IPS-18c (cell line): ENCODE data around the gene C22orf15.

ENCODE experiments used
- H3K4me3 ChIP-seq: 2 replicates; pipeline ENCODE4 v1.7.0; 2013; ENCODE audit warnings: low read depth, mild to moderate bottlenecking, low read length, moderate library complexity; ENCODE audit not compliant: insufficient read depth
- H3K9me3 ChIP-seq: one replicate; pipeline ENCODE4 v1.6.1; 2013; ENCODE audit warnings: mild to moderate bottlenecking, low read length, moderate library complexity; ENCODE audit not compliant: control insufficient read depth, insufficient read depth

The C22orf15 gene

DNA sequence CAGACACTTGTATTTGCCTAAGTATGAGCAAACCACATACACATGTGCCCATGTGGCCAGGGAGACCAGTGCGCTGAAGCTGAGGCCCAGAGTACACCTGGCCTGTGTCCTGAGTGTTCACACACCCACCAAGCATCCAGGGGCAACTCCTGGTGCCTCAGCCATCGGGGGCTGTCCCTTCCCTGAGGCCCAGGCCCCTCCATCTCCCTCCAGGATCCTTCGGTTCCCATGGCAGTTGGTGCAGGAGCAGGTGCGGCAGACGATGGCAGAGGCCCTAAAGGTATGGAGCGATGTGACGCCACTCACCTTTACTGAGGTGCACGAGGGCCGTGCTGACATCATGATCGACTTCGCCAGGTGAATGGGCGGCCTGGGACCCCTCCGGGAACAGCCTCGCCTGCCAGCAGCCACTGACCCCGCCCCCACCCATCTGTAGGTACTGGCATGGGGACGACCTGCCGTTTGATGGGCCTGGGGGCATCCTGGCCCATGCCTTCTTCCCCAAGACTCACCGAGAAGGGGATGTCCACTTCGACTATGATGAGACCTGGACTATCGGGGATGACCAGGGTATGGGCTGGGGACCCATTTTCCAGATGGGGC lies 17.5 kb downstream of the C22orf15 start:
- Histone ChIP-seq H3K9me3 (no peaks in the 10 kb centered on the region), H3K4me3 (no peak overlapping the region)

- H3K9me3 ChIP-seq = no peaks in the 10 kb centered on the region
- no peak overlapping the region for H3K4me3 ChIP-seq
Observed at GRCh38 chr22:23781065-23781464, 18.3 kb downstream of the C22orf15 start.

GRCh38 chr22:23781511-23782183 lies 18.9 kb downstream of the C22orf15 start:
- Histone ChIP-seq H3K4me3 (no peak overlapping the region), H3K9me3 (no peaks in the 10 kb centered on the region)

GRCh38 chr22:23782252-23782651 lies 19.5 kb downstream of the C22orf15 start:
- Histone ChIP-seq H3K9me3 (no peaks in the 10 kb centered on the region), H3K4me3 (no peak overlapping the region)

DNA sequence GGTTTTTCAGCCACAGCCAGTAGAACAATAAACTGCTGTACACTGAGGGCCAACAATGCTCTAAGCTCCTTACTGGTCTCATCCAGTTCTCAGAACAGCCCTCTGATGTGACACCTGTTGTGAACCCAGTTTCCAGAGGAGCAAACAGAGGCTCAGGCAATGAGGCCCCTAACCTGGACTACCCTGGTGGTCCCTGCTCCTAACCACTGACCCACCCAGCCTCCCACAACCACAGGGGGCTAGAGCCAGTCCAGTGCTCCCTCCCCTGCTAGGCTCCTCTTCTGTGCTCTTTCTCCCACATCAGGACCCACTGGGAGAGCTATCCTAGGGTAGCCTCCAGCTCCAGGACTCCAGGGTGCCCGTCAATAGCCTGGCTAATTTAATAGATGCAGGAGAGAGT lies 19.9 kb downstream of the C22orf15 start:
- H3K4me3 ChIP-seq = no peak overlapping the region
- no peaks in the 10 kb centered on the region for H3K9me3 ChIP-seq

GRCh38 chr22:23783265-23784150 lies 20.7 kb downstream of the C22orf15 start:
- H3K4me3 ChIP-seq = no peak overlapping the region
- H3K9me3 ChIP-seq = no peaks in the 10 kb centered on the region

DNA sequence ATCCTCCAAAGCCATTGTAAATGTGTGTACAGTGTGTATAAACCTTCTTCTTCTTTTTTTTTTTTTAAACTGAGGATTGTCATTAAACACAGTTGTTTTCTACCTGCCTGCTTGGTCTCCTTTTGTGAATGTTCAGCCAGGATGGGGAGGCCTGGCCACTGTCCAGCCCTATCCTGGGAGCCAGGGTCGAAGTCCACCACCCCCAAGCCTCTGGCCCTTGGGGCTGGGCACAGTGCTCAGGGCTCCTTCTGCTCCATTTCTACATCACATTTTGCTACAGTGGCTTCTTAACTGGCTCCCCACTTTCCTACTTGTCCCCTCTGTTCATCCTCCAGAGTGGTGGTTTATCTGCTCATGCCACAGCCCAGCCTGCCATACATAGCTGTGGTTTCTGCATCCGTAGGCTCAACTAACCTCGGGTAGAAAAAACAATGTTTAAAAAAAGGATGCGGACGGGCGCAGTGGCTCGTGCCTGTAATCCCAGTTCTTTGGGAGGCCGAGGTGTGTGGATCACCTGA lies 21.5 kb downstream of the C22orf15 start:
- Histone ChIP-seq H3K4me3 (no peak overlapping the region), H3K9me3 (no peaks in the 10 kb centered on the region)

GRCh38 chr22:23786261-23786710 lies 23.5 kb downstream of the C22orf15 start:
- Histone ChIP-seq H3K4me3 (peak overlapping the region; percentile 98), H3K9me3 (no peaks in the 10 kb centered on the region)

DNA sequence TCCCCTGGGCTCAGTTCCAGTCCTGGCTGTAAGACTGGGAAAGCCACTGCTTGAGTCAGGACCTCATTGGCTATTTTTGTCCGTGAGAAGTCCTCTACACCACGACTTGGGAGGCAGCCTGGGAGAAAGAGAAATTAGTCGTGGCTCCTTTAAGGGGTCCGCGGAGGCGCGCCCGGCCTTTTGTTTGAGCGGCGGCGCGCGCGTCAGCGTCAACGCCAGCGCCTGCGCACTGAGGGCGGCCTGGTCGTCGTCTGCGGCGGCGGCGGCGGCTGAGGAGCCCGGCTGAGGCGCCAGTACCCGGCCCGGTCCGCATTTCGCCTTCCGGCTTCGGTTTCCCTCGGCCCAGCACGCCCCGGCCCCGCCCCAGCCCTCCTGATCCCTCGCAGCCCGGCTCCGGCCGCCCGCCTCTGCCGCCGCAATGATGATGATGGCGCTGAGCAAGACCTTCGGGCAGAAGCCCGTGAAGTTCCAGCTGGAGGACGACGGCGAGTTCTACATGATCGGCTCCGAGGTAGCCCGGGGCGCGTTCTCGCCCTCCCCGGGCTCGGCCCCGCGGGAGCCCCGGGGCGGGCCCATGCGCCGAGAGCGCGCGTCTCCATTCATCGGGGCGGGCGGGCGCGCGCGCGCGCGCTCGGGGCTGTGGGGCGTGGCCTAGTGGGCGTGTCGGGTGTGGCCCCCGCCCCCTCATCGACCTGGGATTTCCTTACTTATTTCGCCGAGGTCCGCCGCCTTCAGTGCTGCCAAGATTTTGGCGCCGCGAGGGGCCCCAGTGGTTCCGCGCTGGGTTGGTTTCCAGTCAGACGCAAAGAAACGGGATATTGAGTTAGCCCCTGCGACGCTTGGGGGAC lies 24.2 kb downstream of the C22orf15 start, which contains the start of gene SMARCB1:
TSS of gene SMARCB1 (plus strand) at position 215 of the 848 bp plus-strand sequence. CDS start at position 419, 204 bp downstream.
- H3K4me3 ChIP-seq = peak within 1 kb of the TSS; percentile 98
- H3K9me3 ChIP-seq = no peaks in the 10 kb centered on the region

DNA sequence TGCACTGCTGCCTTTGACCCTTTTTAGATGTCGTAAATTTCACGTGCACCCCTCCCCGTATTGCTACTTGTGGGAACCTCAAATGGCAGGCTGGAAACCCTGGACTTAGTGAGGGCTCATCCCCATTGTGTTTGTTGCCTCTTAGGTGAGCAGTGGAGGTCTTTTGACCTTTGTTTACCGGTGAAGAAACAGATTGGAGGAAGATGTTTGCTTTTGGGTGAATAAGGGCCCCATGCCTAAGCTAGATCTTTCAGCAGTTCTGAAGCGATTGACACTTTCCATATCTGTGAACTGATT lies 24.8 kb downstream of the C22orf15 start:
- Histone ChIP-seq H3K9me3 (no peaks in the 10 kb centered on the region), H3K4me3 (peak overlapping the region; percentile 98)

- H3K4me3 ChIP-seq = peak overlapping the region; percentile 98
- no peaks in the 10 kb centered on the region for H3K9me3 ChIP-seq
Observed at GRCh38 chr22:23787910-23788309, 25.1 kb downstream of the C22orf15 start.

- H3K4me3 ChIP-seq = no peak overlapping the region
- no peaks in the 10 kb centered on the region for H3K9me3 ChIP-seq
Observed at GRCh38 chr22:23789121-23789520, 26.3 kb downstream of the C22orf15 start.

- H3K9me3 ChIP-seq = no peaks in the 10 kb centered on the region
- H3K4me3 ChIP-seq = no peak overlapping the region
Observed at GRCh38 chr22:23789638-23790037, 26.8 kb downstream of the C22orf15 start.

DNA sequence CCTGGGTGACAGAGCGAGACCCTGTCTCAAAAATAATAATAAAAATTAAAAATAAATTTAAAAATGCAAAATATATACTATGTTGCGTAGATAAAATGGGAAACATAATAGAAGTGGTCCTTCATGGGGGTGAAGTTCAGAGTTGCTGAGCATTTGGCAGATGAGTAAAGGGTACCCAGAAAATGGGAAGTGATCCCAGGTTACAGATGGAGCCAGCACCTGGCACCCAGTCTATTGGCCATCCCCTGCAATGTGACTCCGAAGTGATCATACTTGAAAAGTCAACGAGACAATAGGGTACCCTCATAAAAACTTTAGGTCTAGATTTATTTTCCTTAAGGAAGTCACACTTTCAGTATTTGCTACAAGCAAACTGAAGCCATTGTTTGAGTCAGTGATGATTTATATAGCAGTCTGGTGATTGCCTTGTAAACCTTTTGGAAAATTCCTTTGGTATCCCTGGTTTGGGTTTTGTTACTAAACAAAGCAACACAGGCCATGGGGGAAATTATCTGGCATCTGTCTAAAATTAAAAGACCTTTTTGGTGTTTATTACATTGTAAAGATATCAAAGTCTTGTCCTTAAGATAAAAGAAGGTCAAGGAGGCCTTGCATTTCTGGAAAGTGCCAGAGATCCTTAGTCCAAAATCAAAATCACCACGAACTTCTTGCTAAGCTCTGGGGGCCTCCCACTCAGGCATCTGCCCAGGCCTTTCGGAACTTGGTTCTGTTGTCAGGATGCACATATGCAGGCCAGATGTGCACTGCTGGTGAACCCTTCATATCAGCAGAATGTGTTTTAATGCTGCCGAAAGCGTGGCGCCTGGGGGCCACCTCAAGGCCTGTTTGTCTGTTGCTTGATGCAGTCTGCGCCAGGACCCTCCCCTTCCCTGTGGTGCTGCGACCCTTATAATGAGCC lies 28.3 kb downstream of the C22orf15 start:
- no peak overlapping the region for H3K4me3 ChIP-seq
- H3K9me3 ChIP-seq = no peaks in the 10 kb centered on the region

GRCh38 chr22:23791738-23792645 lies 29.2 kb downstream of the C22orf15 start:
- H3K9me3 ChIP-seq = no peaks in the 10 kb centered on the region
- no peak overlapping the region for H3K4me3 ChIP-seq
